Astrocyte of the cerebellum (primary cell): ENCODE results near the gene ATAD2B.
"Not testable (repeated sequence)": the region's sequence is repeated elsewhere in the genome, so short reads cannot be mapped to it uniquely, and the experiment has no call there.

ENCODE experiments used
- DNase-seq: peaks from one replicate; pipeline ENCODE4 v3.0.0-alpha.2; 2011; ENCODE audit warnings: low read depth
- H3K4me3 ChIP-seq: 2 replicates; pipeline ENCODE4 v1.5.1; 2011; ENCODE audit warnings: mild to moderate bottlenecking, low read depth, low read length, moderate library complexity
- CTCF ChIP-seq: IDR thresholded peaks from 2 replicates; pipeline ENCODE4 v1.5.1; 2012; ENCODE audit warnings: low read length, low read depth, moderate library complexity, mild to moderate bottlenecking; ENCODE audit errors: missing control alignments
- in situ Hi-C: cut with HindIII; loops from 2 replicates; pipeline ENCODE4 v1.10.0; 2017; ENCODE audit warnings: low sequenced_read_pairs

ATAD2B gene

GRCh38 chr2:23753291-23754010 is 173.5 kb downstream of the ATAD2B start:
- no peak overlapping the region for H3K4me3 ChIP-seq
- TF ChIP-seq CTCF, result no peak
- in situ Hi-C loops, result loop anchor here (5.0 kb wide), 1 partner anchor 56 kb away; no protein-coding TSS in a partner anchor
- DNase-seq, result no peak

GRCh38 chr2:23751747-23752265 is 175.1 kb downstream of the ATAD2B start:
- H3K4me3 ChIP-seq, result no peak overlapping the region
- no peak for TF ChIP-seq CTCF
- in situ Hi-C loops, result loop anchor here (5.0 kb wide), 1 partner anchor 55 kb away; no protein-coding TSS in a partner anchor
- no peak for DNase-seq

- no peak for TF ChIP-seq CTCF
These were observed 180.6 kb downstream of the ATAD2B start for GRCh38 chr2:23746141-23746863.

GRCh38 chr2:23745726-23746105 is 181.2 kb downstream of the ATAD2B start:
- in situ Hi-C loops, result no loop called here
- no peak for TF ChIP-seq CTCF
- peak; percentile 16 for DNase-seq
- H3K4me3 ChIP-seq, result no peak overlapping the region

More at GRCh38 chr2:23746141-23746863, 180.6 kb downstream of the ATAD2B start:
- in situ Hi-C loops, result no loop called here
- no peak overlapping the region for H3K4me3 ChIP-seq
- no peak for DNase-seq

- no peak for TF ChIP-seq CTCF
These were observed 181.7 kb downstream of the ATAD2B start for GRCh38 chr2:23745068-23745725.

GRCh38 chr2:23736783-23737182 is 190.1 kb downstream of the ATAD2B start:
- H3K4me3 ChIP-seq, DNase-seq, in situ Hi-C loops: not testable (repeated sequence)

More at GRCh38 chr2:23745068-23745725, 181.7 kb downstream of the ATAD2B start:
- in situ Hi-C loops, result no loop called here
- no peak overlapping the region for H3K4me3 ChIP-seq
- no peak for DNase-seq
